Measurements from ENCODE around the gene BICDL2.

BICDL2 gene

GRCh38 chr16:2980227-2981176 lies 56.2 kb downstream of the BICDL2 start, which contains the start of gene PKMYT1:
Gene PKMYT1 (minus strand): TSS chr16:2980446. CDS start chr16:2979657, 789 bp downstream.
- H3K27ac ChIP-seq: peak within 1 kb of the TSS; percentile 94
- TF ChIP-seq ZFX (IDR thresholded peaks at IDR 0.05): peak; percentile 80; the same call in 1 of the 2 replicates
- TF ChIP-seq CTCF (conservative IDR thresholded peaks at IDR 0.05): no peak

GRCh38 chr16:2979669-2980226 lies 57.0 kb downstream of the BICDL2 start:
- peak overlapping the region; percentile 94 for H3K27ac ChIP-seq
- peak; percentile 10; the same call in 1 of the 2 replicates for TF ChIP-seq ZFX (IDR thresholded peaks at IDR 0.05)
- no peak for TF ChIP-seq CTCF (conservative IDR thresholded peaks at IDR 0.05)

All from C4-2B (cell line).